Urinary bladder (tissue), 4 donors: ENCODE data around the gene CAPG. TPM values are rescaled to one million over a fixed set of nuclear protein-coding genes. Genes with fewer than 3 reads are reported as not detected.
A peak's percentile ranks its signal among the peaks of the same experiment; 100 is the strongest.

Source experiments
- DNase-seq: peaks from one replicate; pipeline ENCODE4 v3.0.0-alpha.2; 2015; ENCODE audit errors: extremely low spot score
- H3K27ac ChIP-seq: one replicate; pipeline ENCODE4 v1.5.1; 2013; ENCODE audit warnings: low read depth, mild to moderate bottlenecking, moderate library complexity
- H3K36me3 ChIP-seq: one replicate; pipeline ENCODE4 v1.6.1; 2013; ENCODE audit warnings: mild to moderate bottlenecking, moderate library complexity; ENCODE audit not compliant: insufficient read depth
- H3K4me1 ChIP-seq: one replicate; pipeline ENCODE4 v1.6.1; 2013; ENCODE audit warnings: mild to moderate bottlenecking, moderate library complexity; ENCODE audit not compliant: insufficient read depth
- H3K4me3 ChIP-seq: one replicate; pipeline ENCODE4 v1.5.1; 2013; ENCODE audit warnings: low read depth, low read length
- WGBS: extraction: QIAGEN DNeasy Blood & Tissue Kit; methylation state at CpG from one replicate; pipeline ENCODE4 v1.1.7; 2013; 5-methylcytosine and 5-hydroxymethylcytosine counted together
- polyA plus RNA-seq: library from polyadenylated mRNA; stranded (reverse); fragments of 200-250 nt; gene quantifications from one replicate; pipeline ENCODE4 v1.2.3, GENCODE V29; 2013
- total RNA-seq: library from RNA; depleted of rRNA; stranded (reverse); fragments of >200 nt; gene quantifications from one replicate; pipeline ENCODE4 v1.2.3, GENCODE V29; 2014
- donor health status: healthy with polysubstance abuse.
- donor health status: healthy.

CAPG gene
- total RNA-seq, result 89.3 TPM
- polyA plus RNA-seq, result 76.0 TPM

GRCh38 chr2:85409845-85410583 lies at the start of gene CAPG:
CAPG (minus strand) TSS chr2:85410366; CDS start chr2:85402145, 8,221 bp downstream.
- Histone ChIP-seq H3K4me1 (no peaks in the 10 kb centered on the region), H3K27ac (peak within 1 kb of the TSS; percentile 69), H3K36me3 (no peaks in the 10 kb centered on the region), H3K4me3 (no peak within 1 kb of the TSS)
- 62% methylated on average over 12 of the region's 12 CpGs for WGBS
- DNase-seq, result no peak

- WGBS, result 92% methylated on average over 1 of the region's 1 CpG
- DNase-seq, result no peak
These were observed 49.6 kb upstream of the CAPG start for GRCh38 chr2:85459771-85460170.

GRCh38 chr2:85458601-85459563 lies 48.7 kb upstream of the CAPG start:
- no peak overlapping the region for H3K4me3 ChIP-seq
- H3K27ac ChIP-seq, result no peak overlapping the region
- H3K4me1 ChIP-seq, result no peaks in the 10 kb centered on the region
- WGBS, result 90% methylated on average over 12 of the region's 12 CpGs
- no peaks in the 10 kb centered on the region for H3K36me3 ChIP-seq
- no peak for DNase-seq

More at GRCh38 chr2:85459771-85460170, 49.6 kb upstream of the CAPG start:
- H3K27ac ChIP-seq, result no peak overlapping the region
- no peaks in the 10 kb centered on the region for H3K4me1 ChIP-seq
- no peak overlapping the region for H3K4me3 ChIP-seq
- no peaks in the 10 kb centered on the region for H3K36me3 ChIP-seq

GRCh38 chr2:85457877-85458316 lies 47.7 kb upstream of the CAPG start:
- 72% methylated on average over 6 of the region's 6 CpGs for WGBS
- DNase-seq, result no peak
- Histone ChIP-seq H3K4me3 (no peak overlapping the region), H3K27ac (no peak overlapping the region), H3K4me1 (no peaks in the 10 kb centered on the region), H3K36me3 (no peaks in the 10 kb centered on the region)

- H3K27ac ChIP-seq, result no peak overlapping the region
- 93% methylated on average over 5 of the region's 5 CpGs for WGBS
- no peak for DNase-seq
- no peak overlapping the region for H3K4me3 ChIP-seq
- H3K4me1 ChIP-seq, result no peaks in the 10 kb centered on the region
- no peaks in the 10 kb centered on the region for H3K36me3 ChIP-seq
These were observed 46.9 kb upstream of the CAPG start for GRCh38 chr2:85457043-85457442.

GRCh38 chr2:85455552-85456090 lies 45.5 kb upstream of the CAPG start:
- H3K4me3 ChIP-seq, result no peak overlapping the region
- H3K4me1 ChIP-seq, result no peaks in the 10 kb centered on the region
- WGBS, result 75% methylated on average over 1 of the region's 1 CpG
- H3K27ac ChIP-seq, result no peak overlapping the region
- DNase-seq, result no peak
- H3K36me3 ChIP-seq, result no peaks in the 10 kb centered on the region

GRCh38 chr2:85453571-85453970 lies 43.4 kb upstream of the CAPG start:
- Histone ChIP-seq H3K4me3 (no peak overlapping the region), H3K36me3 (no peaks in the 10 kb centered on the region), H3K27ac (no peak overlapping the region), H3K4me1 (no peaks in the 10 kb centered on the region)
- 75% methylated on average over 7 of the region's 7 CpGs for WGBS
- DNase-seq, result no peak

GRCh38 chr2:85452237-85452636 lies 42.1 kb upstream of the CAPG start:
- WGBS, result 81% methylated on average over 1 of the region's 1 CpG
- no peak for DNase-seq
- no peaks in the 10 kb centered on the region for H3K4me1 ChIP-seq

GRCh38 chr2:85449214-85449588 lies 39.0 kb upstream of the CAPG start:
- WGBS, result 93% methylated on average over 7 of the region's 7 CpGs
- DNase-seq, result no peak

More at GRCh38 chr2:85452237-85452636, 42.1 kb upstream of the CAPG start:
- Histone ChIP-seq H3K4me3 (no peak overlapping the region), H3K36me3 (no peaks in the 10 kb centered on the region), H3K27ac (no peak overlapping the region)

GRCh38 chr2:85448461-85449213 lies 38.5 kb upstream of the CAPG start:
- Histone ChIP-seq H3K4me1 (no peaks in the 10 kb centered on the region), H3K4me3 (no peak overlapping the region), H3K36me3 (no peaks in the 10 kb centered on the region), H3K27ac (no peak overlapping the region)
- DNase-seq, result no peak
- WGBS, result 92% methylated on average over 8 of the region's 8 CpGs

More at GRCh38 chr2:85449214-85449588, 39.0 kb upstream of the CAPG start:
- Histone ChIP-seq H3K27ac (no peak overlapping the region), H3K4me3 (no peak overlapping the region), H3K4me1 (no peaks in the 10 kb centered on the region), H3K36me3 (no peaks in the 10 kb centered on the region)

- DNase-seq, result no peak
- H3K4me1 ChIP-seq, result peaks cover 1% of the 10 kb centered on the region
- H3K4me3 ChIP-seq, result no peak overlapping the region
- H3K27ac ChIP-seq, result no peak overlapping the region
- no peaks in the 10 kb centered on the region for H3K36me3 ChIP-seq
- WGBS, result 83% methylated on average over 8 of the region's 8 CpGs
These were observed 37.0 kb upstream of the CAPG start for GRCh38 chr2:85447222-85447585.

- H3K27ac ChIP-seq, result no peak overlapping the region
- H3K4me1 ChIP-seq, result peaks cover 1% of the 10 kb centered on the region
- H3K36me3 ChIP-seq, result no peaks in the 10 kb centered on the region
- WGBS, result 78% methylated on average over 14 of the region's 14 CpGs
- H3K4me3 ChIP-seq, result no peak overlapping the region
- DNase-seq, result no peak
These were observed 36.4 kb upstream of the CAPG start for GRCh38 chr2:85446296-85447221.
